Left lung (tissue), 10 donors: Measurements from ENCODE around the gene CCL11. TPM values are rescaled to one million over a fixed set of nuclear protein-coding genes. Genes with fewer than 3 reads are reported as not detected.

ENCODE experiments used
- ATAC-seq: fragments of 200-7000 bp; cut with Tn5 transposase; one replicate; pipeline ENCODE4 v1.9.1; 2020; ENCODE audit warnings: moderate library complexity
- DNase-seq, 4 donors: peaks; one replicate each; pipeline ENCODE4 v3.0.0-alpha.2; 2013 to 2020
- H3K27ac ChIP-seq, 2 donors: fragments of 200-600 bp; sonication (generic) in 1 of 2; one replicate each; pipeline versions ENCODE4 v1.5.0 to v1.8.0; 2020 to 2021
- H3K27me3 ChIP-seq, 2 donors: fragments of 200-600 bp; sonication (generic) in 1 of 2; one replicate each; pipeline versions ENCODE4 v1.5.0 to v1.8.0; 2020 to 2021
- H3K36me3 ChIP-seq, 2 donors: fragments of 200-600 bp; sonication (generic) in 1 of 2; one replicate each; pipeline versions ENCODE4 v1.5.0 to v1.8.0; 2020 to 2021
- H3K4me1 ChIP-seq, 2 donors: fragments of 200-600 bp; one replicate each; pipeline ENCODE4 v1.8.0; 2021
- H3K4me3 ChIP-seq, 2 donors: fragments of 200-600 bp; sonication (generic) in 1 of 2; one replicate each; pipeline versions ENCODE4 v1.5.0 to v1.8.0; 2020 to 2021; ENCODE audit warnings: mild to moderate bottlenecking in 1 of 2
- H3K9me3 ChIP-seq, 2 donors: fragments of 200-600 bp; sonication (generic) in 1 of 2; one replicate each; pipeline versions ENCODE4 v1.5.0 to v1.8.0; 2020 to 2021
- CTCF ChIP-seq, 2 donors: fragments of 200-600 bp; sonication (generic) in 1 of 2; IDR thresholded peaks; one replicate each; pipeline versions ENCODE4 v1.5.0 to v1.8.0; 2021; ENCODE audit warnings: antibody characterized with exemption in 2 of 2
- intact Hi-C, 2 donors: fragments of 100-400 bp; cut with DNase I; formaldehyde crosslinking; loops; one replicate each; pipeline versions ENCODE4 v1.11.2 to v1.14.2; 2022
- polyA plus RNA-seq, 6 donors: library from polyadenylated mRNA; unstranded; fragments of 120-200 nt; gene quantifications; one replicate each; pipeline ENCODE4 v1.2.1, GENCODE V29; 2013; ENCODE audit not compliant: insufficient read length in 6 of 6
- total RNA-seq, 2 donors: library from RNA; stranded (reverse); fragmentation: NEBNext Ultra II Directional; extraction: Animal tissue kit (Norgen Biotek cat#: 25700); gene quantifications; one replicate each; pipeline ENCODE4 v1.2.1, GENCODE V29; 2021
- donor health status: DM: no; HTN: yes; CAD: no.
- donor health status: DM: no; HTN: no; CAD: no.

Gene CCL11
- total and polyA plus RNA-seq, 8 donors: 0.20 to 0.99 (median 0.39) TPM

- ATAC-seq: no peak
- Histone ChIP-seq H3K4me3 (no peak overlapping the region), H3K9me3 (no peaks in the 10 kb centered on the region), H3K27ac (no peak overlapping the region), H3K27me3 (no peaks in the 10 kb centered on the region), H3K4me1 (peaks cover 0 to 3% of the 10 kb centered on the region in 2 donors), H3K36me3 (no peaks in the 10 kb centered on the region)
- no peak for TF ChIP-seq CTCF (IDR thresholded peaks at IDR 0.05)
- no peak for DNase-seq
- intact Hi-C loops: no loop called here
These were observed 13.5 kb downstream of the CCL11 start for GRCh38 chr17:34299027-34299426.

GRCh38 chr17:34299956-34300577 lies 14.5 kb downstream of the CCL11 start:
- intact Hi-C loops: no loop called here
- Histone ChIP-seq H3K27me3 (no peaks in the 10 kb centered on the region), H3K36me3 (no peaks in the 10 kb centered on the region), H3K4me3 (no peak overlapping the region), H3K27ac (no peak overlapping the region), H3K4me1 (peaks cover 0 to 3% of the 10 kb centered on the region in 2 donors), H3K9me3 (no peaks in the 10 kb centered on the region)
- ATAC-seq: peak; percentile 48
- no peak for DNase-seq
- TF ChIP-seq CTCF (IDR thresholded peaks at IDR 0.05): no peak

- intact Hi-C loops: no loop called here
- Histone ChIP-seq H3K9me3 (no peaks in the 10 kb centered on the region), H3K4me3 (no peak overlapping the region), H3K36me3 (no peaks in the 10 kb centered on the region), H3K4me1 (peaks cover 0 to 3% of the 10 kb centered on the region in 2 donors), H3K27me3 (no peaks in the 10 kb centered on the region), H3K27ac (no peak overlapping the region)
- no peak for ATAC-seq
- DNase-seq: no peak
- TF ChIP-seq CTCF (IDR thresholded peaks at IDR 0.05): no peak
These were observed 15.3 kb downstream of the CCL11 start for GRCh38 chr17:34300652-34301370.

GRCh38 chr17:34301986-34302385 lies 16.4 kb downstream of the CCL11 start:
- no peak overlapping the region for H3K27ac ChIP-seq
- DNase-seq (no peak), ATAC-seq (no peak)
- H3K27me3 ChIP-seq: no peaks in the 10 kb centered on the region
- no peaks in the 10 kb centered on the region for H3K9me3 ChIP-seq
- H3K36me3 ChIP-seq: no peaks in the 10 kb centered on the region
- H3K4me3 ChIP-seq: no peak overlapping the region
- H3K4me1 ChIP-seq: peaks cover 3 to 11% of the 10 kb centered on the region in 2 donors
- intact Hi-C loops: no loop called here
- TF ChIP-seq CTCF (IDR thresholded peaks at IDR 0.05): no peak

GRCh38 chr17:34302636-34303035 lies 17.1 kb downstream of the CCL11 start:
- intact Hi-C loops: no loop called here
- no peaks in the 10 kb centered on the region for H3K27me3 ChIP-seq
- no peaks in the 10 kb centered on the region for H3K36me3 ChIP-seq
- DNase-seq (no peak), ATAC-seq (no peak)
- H3K4me1 ChIP-seq: peaks cover 3 to 17% of the 10 kb centered on the region in 2 donors
- no peaks in the 10 kb centered on the region for H3K9me3 ChIP-seq
- no peak overlapping the region for H3K27ac ChIP-seq
- TF ChIP-seq CTCF (IDR thresholded peaks at IDR 0.05): no peak
- H3K4me3 ChIP-seq: no peak overlapping the region
